GM12878 (cell line): Measurements from ENCODE around the gene PHOSPHO1. TPM values are rescaled to one million over a fixed set of nuclear protein-coding genes. Genes with fewer than 3 reads are reported as not detected.

Experiments used
- ATAC-seq: fragments of 200-7000 bp; cut with Tn5 transposase; 3 replicates; pipeline ENCODE4 v1.9.1; 2020; ENCODE audit warnings: mild to moderate bottlenecking, moderate library complexity
- BruUV-seq: library from RNA; stranded (reverse); fragments of 400-500 nt; replicated peaks from 2 replicates; lab custom pipeline; 2021; lab: Mats Ljungman, UMichigan
- CTCF ChIA-PET: fragments of 300-600 bp; sonication (Branson Sonifier 250); formaldehyde crosslinking; extraction: SDS; loops from one replicate; lab custom pipeline; 2021; ENCODE audit warnings: inconsistent platforms; lab: Yijun Ruan, JAX
- POLR2A ChIA-PET: fragments of 350-600 bp; formaldehyde crosslinking; extraction: SDS; loops from one replicate; lab custom pipeline; 2021; ENCODE audit warnings: inconsistent platforms; lab: Charles Lee
- RAD21 ChIA-PET: fragments of 300-600 bp; sonication (Branson Sonifier 250); formaldehyde crosslinking; loops from one replicate; lab custom pipeline; 2023; ENCODE audit warnings: antibody characterized with exemption; ENCODE audit not compliant: unreplicated experiment; lab: Charles Lee
- SMC1A ChIA-PET: fragments of 300-600 bp; sonication (Branson Sonifier 250); formaldehyde crosslinking; loops from one replicate; lab custom pipeline; 2023; ENCODE audit not compliant: unreplicated experiment, uncharacterized antibody; lab: Charles Lee
- DNase-seq: peaks from one replicate; pipeline ENCODE4 v3.0.0-alpha.2; 2011; ENCODE audit warnings: low read depth, low spot score
- FAIRE-seq: peaks from 3 replicates; lab custom pipeline; 2011; peaks lifted over from hg19 to GRCh38; lab: Jason Lieb, UNC
- H2AFZ ChIP-seq: 2 replicates; pipeline ENCODE4 v1.6.0; 2011; ENCODE audit warnings: low read depth, low read length, control low read depth; ENCODE audit not compliant: control insufficient read depth
- H3K27ac ChIP-seq: 2 replicates; pipeline ENCODE4 v1.5.1; 2011; ENCODE audit warnings: control low read depth; ENCODE audit not compliant: control insufficient read depth, insufficient read depth
- H3K27me3 ChIP-seq, 2 experiments: replicated peaks in 1 of 2; 2 replicates each; pipeline versions ENCODE4 v1.6.0 to v1.6.1; 2011; ENCODE audit warnings: low read length in 1 of 2; ENCODE audit not compliant: control insufficient read depth in 2 of 2, insufficient read depth in 2 of 2
- H3K36me3 ChIP-seq, 2 experiments: 2 replicates each; pipeline ENCODE4 v1.5.1; 2011; ENCODE audit warnings: low read length in 1 of 2; ENCODE audit not compliant: control insufficient read depth in 2 of 2, insufficient read depth in 2 of 2
- H3K4me1 ChIP-seq: 2 replicates; pipeline ENCODE4 v1.6.1; 2011; ENCODE audit warnings: mild to moderate bottlenecking, low read length, moderate library complexity, mixed read lengths; ENCODE audit not compliant: control insufficient read depth, insufficient read depth
- H3K4me2 ChIP-seq: 2 replicates; pipeline ENCODE4 v1.6.0; 2011; ENCODE audit warnings: control low read depth; ENCODE audit not compliant: control insufficient read depth, insufficient read depth
- H3K4me3 ChIP-seq: fragments of 200-600 bp; sonication (generic); 2 replicates; pipeline ENCODE4 v1.5.1; 2016
- H3K79me2 ChIP-seq: 2 replicates; pipeline ENCODE4 v1.6.0; 2011; ENCODE audit warnings: low read length; ENCODE audit not compliant: control insufficient read depth, insufficient read depth
- H3K9ac ChIP-seq: 2 replicates; pipeline ENCODE4 v1.8.0; 2011; ENCODE audit warnings: low read length, control low read depth, mixed read lengths; ENCODE audit not compliant: control insufficient read depth, insufficient read depth
- H3K9me3 ChIP-seq: replicated peaks from 3 replicates; pipeline ENCODE4 v1.5.1; 2011; ENCODE audit warnings: mild to moderate bottlenecking, low read length; ENCODE audit not compliant: control insufficient read depth, insufficient read depth
- H4K20me1 ChIP-seq: 2 replicates; pipeline ENCODE4 v1.6.0; 2011; ENCODE audit not compliant: control insufficient read depth, insufficient read depth
- ETV6 ChIP-seq, 2 experiments: fragments of 450-650 bp in 1 of 2; IDR thresholded peaks in 1 of 2; conservative IDR thresholded peaks in 1 of 2; 2 replicates each; pipeline ENCODE4 v1.6.1; 2014; ENCODE audit warnings: antibody characterized with exemption in 1 of 2, borderline replicate concordance in 1 of 2, low read depth in 1 of 2, mild to moderate bottlenecking in 1 of 2, moderate library complexity in 1 of 2
- GABPA ChIP-seq: IDR thresholded peaks from 2 replicates; pipeline ENCODE4 v1.6.1; 2014; ENCODE audit warnings: antibody characterized with exemption, low read depth, mild to moderate bottlenecking, inconsistent platforms
- IRF4 ChIP-seq: IDR thresholded peaks from 2 replicates; pipeline ENCODE4 v1.6.1; 2011; ENCODE audit warnings: low read depth, low read length
- MEF2B ChIP-seq: fragments of 450-650 bp; IDR thresholded peaks from 2 replicates; pipeline ENCODE4 v1.6.1; 2018; ENCODE audit warnings: mild to moderate bottlenecking, moderate library complexity; ENCODE audit not compliant: partially characterized antibody, poor library complexity, severe bottlenecking
- PAX5 ChIP-seq: IDR thresholded peaks from 2 replicates; pipeline ENCODE4 v1.6.1; 2011; ENCODE audit warnings: low read depth, low read length, borderline replicate concordance
- SREBF1 ChIP-seq: IDR thresholded peaks from 2 replicates; pipeline ENCODE4 v1.6.1; 2012; ENCODE audit warnings: mild to moderate bottlenecking, low read length
- ZZZ3 ChIP-seq: IDR thresholded peaks from 2 replicates; pipeline ENCODE4 v1.6.1; 2011; ENCODE audit warnings: low read depth; ENCODE audit not compliant: control insufficient read depth, insufficient read length
- WGBS: methylation state at CpG from one replicate; pipeline ENCODE4 v1.1.6; 2016; ENCODE audit warnings: low lambda C conversion rate; ENCODE audit not compliant: insufficient replicate concordance, insufficient coverage; ENCODE audit errors: missing lambda C conversion rate; 5-methylcytosine and 5-hydroxymethylcytosine counted together
- in situ Hi-C: fragments of 300-500 bp; cut with MboI; formaldehyde crosslinking; loops from 9 replicates; pipeline ENCODE4 v1.14.3; 2018; ENCODE audit warnings: mixed read lengths
- intact Hi-C: fragments of 100-400 bp; cut with micrococcal nuclease; formaldehyde crosslinking; loops from one replicate; pipeline ENCODE4 v1.14.2; 2022; ENCODE audit not compliant: unreplicated experiment
- polyA plus RNA-seq, 11 experiments: library from polyadenylated mRNA; depleted of rRNA in 4 of 11; unstranded in 6 of 11; stranded (reverse) in 5 of 11; fragments of >200 nt; fragmentation: Nextera tagmentation in 4 of 11; fragmentation: Illumina TruSeq in 1 of 11; extraction: Ambion mirVana in 4 of 11; extraction: Trizol in 1 of 11; gene quantifications; 1 replicate in 1 of 11; 2 replicates in 10 of 11; pipeline versions ENCODE4 v1.2.1 to v1.2.3, GENCODE V29; 2011 to 2016; ENCODE audit warnings: inconsistent platforms in 2 of 11, missing spikeins in 2 of 11, low read depth in 1 of 11
- total RNA-seq, 4 experiments: library from RNA; depleted of rRNA in 3 of 4; stranded (reverse); fragments of >200 nt in 3 of 4; fragmentation: Illumina TruSeq in 1 of 4; extraction: Trizol in 1 of 4; gene quantifications; 2 replicates each; pipeline versions ENCODE4 v1.2.1 to v1.2.3, GENCODE V29; 2013 to 2021
- TF ChIP-seq, protein P1 (sequence below): IDR thresholded peaks from 2 replicates; pipeline ENCODE4 v1.6.1; 2011; ENCODE audit warnings: borderline replicate concordance, low read depth, mild to moderate bottlenecking, moderate library complexity, low read length; ENCODE audit not compliant: insufficient read depth, poor library complexity, severe bottlenecking
- TF ChIP-seq, protein P2 (sequence below): fragments of 450-650 bp; IDR thresholded peaks from 2 replicates; pipeline ENCODE4 v1.6.1; 2018; ENCODE audit warnings: mild to moderate bottlenecking, low read depth, moderate library complexity; ENCODE audit not compliant: partially characterized antibody

PHOSPHO1 gene
- total and polyA plus RNA-seq, 10 of the 15 experiments (the other 5 are each of a cell fraction or from before 2014, with no cell fraction given), result 0.03 to 1.5 (median 0.16) TPM; not detected in 2

DNA sequence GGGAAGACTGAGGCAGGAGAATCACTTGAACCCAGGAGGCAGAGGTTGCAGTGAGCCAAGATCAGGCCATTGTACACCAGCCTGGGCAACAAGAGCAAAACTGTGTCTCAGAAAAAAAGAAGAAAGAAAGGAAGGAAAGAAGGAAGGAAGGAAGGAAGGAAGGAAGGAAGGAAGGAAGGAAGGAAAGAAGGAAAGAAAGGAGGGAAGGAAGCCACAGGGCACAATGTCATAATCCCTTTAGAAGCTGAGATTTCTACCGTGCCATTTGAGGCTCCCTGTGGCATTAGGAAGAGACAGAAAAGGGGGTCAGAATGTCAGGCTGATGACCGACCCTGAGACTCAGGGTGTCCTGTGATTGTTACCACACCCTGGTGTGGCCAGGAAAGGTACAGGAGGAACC, 26.8 kb downstream of the PHOSPHO1 start:
- no peaks in the 10 kb centered on the region for H4K20me1 ChIP-seq
- H3K4me2 ChIP-seq, result no peak overlapping the region
- no peaks in the 10 kb centered on the region; the same call in 1 of the 2 replicates for H3K79me2 ChIP-seq
- peaks cover 2% of the 10 kb centered on the region for H3K4me1 ChIP-seq
- no peak overlapping the region for H3K4me3 ChIP-seq
- CTCF ChIA-PET, result no interaction called here
- DNase-seq, result no peak
- no peaks in the 10 kb centered on the region for H3K9me3 ChIP-seq
- intact Hi-C loops, result no loop called here
- 97% methylated on average over 2 of the region's 2 CpGs for WGBS
- SMC1A ChIA-PET, result interaction anchor here (1.2 to 1.6 kb wide), 3 partner anchors 9 to 23 kb away, joined by 3 to 5 read pairs (median 4); no protein-coding TSS in a partner anchor
- RAD21 ChIA-PET, result no interaction called here
- H3K27ac ChIP-seq, result no peak overlapping the region
- no peaks in the 10 kb centered on the region for H3K27me3 ChIP-seq
- no peak for FAIRE-seq
- POLR2A ChIA-PET, result interaction anchor here (0.6 to 16.8 kb wide), 2 partner anchors 9 to 732 kb away, joined by 3 to 537 read pairs; partner anchors contain the start of genes ABI3 and GNGT2
- no peaks in the 10 kb centered on the region for H3K36me3 ChIP-seq
- H2AFZ ChIP-seq, result no peak overlapping the region
- no peak for ATAC-seq
- no TSS peak for BruUV-seq
- no peak overlapping the region for H3K9ac ChIP-seq
- in situ Hi-C loops, result no loop called here
- TF ChIP-seq ETV6 (conservative IDR thresholded peaks at IDR 0.05 in 1 of 2, IDR thresholded peaks at IDR 0.05 in 1 of 2; ENCODE audit: borderline replicate concordance in 1 of 2, low read depth in 1 of 2), result peak in 1 of 2 experiments; percentile 50; a peak in 1 of 4 replicates
- no peak for TF ChIP-seq PAX5

DNA sequence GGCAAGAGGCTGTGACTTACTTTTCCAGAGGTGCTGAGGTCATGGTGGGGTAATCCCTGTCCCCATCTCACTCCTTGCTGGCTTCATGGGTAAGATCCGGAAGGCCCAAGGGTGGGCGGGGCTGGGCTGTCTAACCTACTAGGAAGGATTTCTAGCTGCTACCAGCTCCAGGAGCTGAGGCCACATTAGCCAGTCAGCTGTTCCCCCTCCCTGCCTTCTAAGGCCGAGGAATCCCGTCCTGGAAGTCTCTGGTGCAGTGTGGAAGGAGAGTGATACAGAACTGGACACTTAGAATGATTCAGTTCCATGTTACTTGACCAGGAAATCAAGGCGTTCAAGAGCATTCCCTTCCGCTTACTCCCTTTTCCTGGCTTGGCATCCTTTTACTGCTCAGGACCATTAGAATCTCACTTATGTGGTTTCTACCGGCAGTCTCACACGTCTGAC, 29.1 kb downstream of the PHOSPHO1 start:
- no TSS peak for BruUV-seq
- RAD21 ChIA-PET, result interaction anchor here (12.9 kb wide), 1 partner anchor 12 kb away, joined by 355 read pairs; the partner anchor contains the start of genes ABI3 and GNGT2
- Histone ChIP-seq H3K36me3 (no peaks in the 10 kb centered on the region), H4K20me1 (no peaks in the 10 kb centered on the region), H3K9ac (no peak overlapping the region), H3K27ac (no peak overlapping the region), H3K4me1 (peaks cover under 1% of the 10 kb centered on the region), H2AFZ (no peak overlapping the region), H3K27me3 (no peaks in the 10 kb centered on the region), H3K9me3 (no peaks in the 10 kb centered on the region), H3K79me2 (no peaks in the 10 kb centered on the region), H3K4me2 (no peak overlapping the region), H3K4me3 (no peak overlapping the region)
- WGBS, result 66% methylated on average over 7 of the region's 8 CpGs
- FAIRE-seq (no peak), ATAC-seq (no peak), DNase-seq (no peak)
- POLR2A ChIA-PET, result interaction anchor here (0.5 to 16.8 kb wide), 3 partner anchors 8 to 12 kb away, joined by 3 to 537 read pairs (median 3); partner anchors contain the start of genes ABI3 and GNGT2
- CTCF ChIA-PET, result no interaction called here
- intact Hi-C loops, result no loop called here
- SMC1A ChIA-PET, result interaction anchor here (12.1 kb wide), 1 partner anchor 13 kb away, joined by 354 read pairs; the partner anchor contains the start of genes ABI3 and GNGT2
- in situ Hi-C loops, result no loop called here
- TF ChIP-seq MEF2B (no peak), ZZZ3 (no peak), SREBF1 (no peak), GABPA (no peak), IRF4 (no peak)
- TF ChIP-seq, protein P1, sequence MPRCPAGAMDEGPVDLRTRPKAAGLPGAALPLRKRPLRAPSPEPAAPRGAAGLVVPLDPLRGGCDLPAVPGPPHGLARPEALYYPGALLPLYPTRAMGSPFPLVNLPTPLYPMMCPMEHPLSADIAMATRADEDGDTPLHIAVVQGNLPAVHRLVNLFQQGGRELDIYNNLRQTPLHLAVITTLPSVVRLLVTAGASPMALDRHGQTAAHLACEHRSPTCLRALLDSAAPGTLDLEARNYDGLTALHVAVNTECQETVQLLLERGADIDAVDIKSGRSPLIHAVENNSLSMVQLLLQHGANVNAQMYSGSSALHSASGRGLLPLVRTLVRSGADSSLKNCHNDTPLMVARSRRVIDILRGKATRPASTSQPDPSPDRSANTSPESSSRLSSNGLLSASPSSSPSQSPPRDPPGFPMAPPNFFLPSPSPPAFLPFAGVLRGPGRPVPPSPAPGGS, result no peak
- TF ChIP-seq, protein P2, sequence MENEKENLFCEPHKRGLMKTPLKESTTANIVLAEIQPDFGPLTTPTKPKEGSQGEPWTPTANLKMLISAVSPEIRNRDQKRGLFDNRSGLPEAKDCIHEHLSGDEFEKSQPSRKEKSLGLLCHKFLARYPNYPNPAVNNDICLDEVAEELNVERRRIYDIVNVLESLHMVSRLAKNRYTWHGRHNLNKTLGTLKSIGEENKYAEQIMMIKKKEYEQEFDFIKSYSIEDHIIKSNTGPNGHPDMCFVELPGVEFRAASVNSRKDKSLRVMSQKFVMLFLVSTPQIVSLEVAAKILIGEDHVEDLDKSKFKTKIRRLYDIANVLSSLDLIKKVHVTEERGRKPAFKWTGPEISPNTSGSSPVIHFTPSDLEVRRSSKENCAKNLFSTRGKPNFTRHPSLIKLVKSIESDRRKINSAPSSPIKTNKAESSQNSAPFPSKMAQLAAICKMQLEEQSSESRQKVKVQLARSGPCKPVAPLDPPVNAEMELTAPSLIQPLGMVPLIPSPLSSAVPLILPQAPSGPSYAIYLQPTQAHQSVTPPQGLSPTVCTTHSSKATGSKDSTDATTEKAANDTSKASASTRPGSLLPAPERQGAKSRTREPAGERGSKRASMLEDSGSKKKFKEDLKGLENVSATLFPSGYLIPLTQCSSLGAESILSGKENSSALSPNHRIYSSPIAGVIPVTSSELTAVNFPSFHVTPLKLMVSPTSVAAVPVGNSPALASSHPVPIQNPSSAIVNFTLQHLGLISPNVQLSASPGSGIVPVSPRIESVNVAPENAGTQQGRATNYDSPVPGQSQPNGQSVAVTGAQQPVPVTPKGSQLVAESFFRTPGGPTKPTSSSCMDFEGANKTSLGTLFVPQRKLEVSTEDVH, result no peak
